ENCODE results near the gene TRAK1.

Gene TRAK1

DNA sequence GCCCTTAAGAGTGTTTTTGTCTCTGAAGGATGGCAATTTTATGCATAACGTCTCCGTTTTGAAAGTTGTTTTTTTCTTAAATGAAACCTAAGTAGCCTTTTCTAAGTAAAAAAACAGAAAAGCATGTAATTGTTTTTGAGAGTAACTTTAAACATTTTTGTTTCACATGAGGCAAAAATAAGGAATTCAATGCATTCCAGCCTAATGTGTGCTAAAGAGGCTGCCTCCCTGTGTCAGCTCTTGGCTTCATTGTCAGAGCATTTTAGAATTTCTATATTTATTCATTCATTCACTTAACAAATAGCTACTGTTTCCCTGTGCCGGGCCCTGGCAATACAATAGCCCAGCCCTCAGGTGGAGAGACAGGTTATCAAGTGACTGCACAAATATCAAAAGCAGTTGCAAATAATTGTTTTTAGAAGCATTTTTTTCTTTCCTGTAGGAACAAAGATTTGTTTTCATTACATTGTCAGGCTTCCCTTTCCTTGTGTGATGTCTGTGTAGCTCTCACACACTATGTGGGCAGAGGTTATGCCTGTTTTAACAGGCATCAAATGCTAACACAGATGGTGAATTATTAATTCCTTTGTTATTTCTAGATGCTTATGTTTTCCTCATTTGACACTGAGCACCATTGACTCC is 93.0 kb downstream of the TRAK1 start:
- no peak for DNase-seq

GRCh38 chr3:42184651-42185443 is 93.7 kb downstream of the TRAK1 start:
- DNase-seq, result no peak

- no peak for DNase-seq
Measured at GRCh38 chr3:42187936-42188335, 96.8 kb downstream of the TRAK1 start.

- DNase-seq, result no peak
Measured at GRCh38 chr3:42188376-42188775, 97.2 kb downstream of the TRAK1 start.

- no peak for DNase-seq
Measured at GRCh38 chr3:42189001-42189460, 97.9 kb downstream of the TRAK1 start.

GRCh38 chr3:42189736-42190135 is 98.6 kb downstream of the TRAK1 start:
- DNase-seq, result no peak

- DNase-seq, result no peak
Measured at GRCh38 chr3:42190701-42191442, 99.7 kb downstream of the TRAK1 start.

DNA sequence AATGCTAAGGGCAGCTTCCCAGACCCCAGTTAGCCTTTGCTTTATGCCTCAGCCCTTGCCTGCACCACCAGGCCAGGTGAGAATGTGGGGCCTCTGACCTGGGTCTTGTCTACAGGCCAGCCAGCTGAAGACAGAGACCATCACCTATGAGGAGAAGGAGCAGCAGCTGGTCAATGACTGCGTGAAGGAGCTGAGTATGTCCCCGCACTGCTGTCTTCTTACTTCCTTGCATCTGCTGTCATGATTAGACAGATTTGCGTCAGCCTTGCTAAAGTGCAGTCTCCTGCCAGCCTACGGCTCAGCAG is 100.2 kb downstream of the TRAK1 start:
- DNase-seq, result no peak

- no peak for DNase-seq
Measured at GRCh38 chr3:42192334-42193200, 101.4 kb downstream of the TRAK1 start.

DNA sequence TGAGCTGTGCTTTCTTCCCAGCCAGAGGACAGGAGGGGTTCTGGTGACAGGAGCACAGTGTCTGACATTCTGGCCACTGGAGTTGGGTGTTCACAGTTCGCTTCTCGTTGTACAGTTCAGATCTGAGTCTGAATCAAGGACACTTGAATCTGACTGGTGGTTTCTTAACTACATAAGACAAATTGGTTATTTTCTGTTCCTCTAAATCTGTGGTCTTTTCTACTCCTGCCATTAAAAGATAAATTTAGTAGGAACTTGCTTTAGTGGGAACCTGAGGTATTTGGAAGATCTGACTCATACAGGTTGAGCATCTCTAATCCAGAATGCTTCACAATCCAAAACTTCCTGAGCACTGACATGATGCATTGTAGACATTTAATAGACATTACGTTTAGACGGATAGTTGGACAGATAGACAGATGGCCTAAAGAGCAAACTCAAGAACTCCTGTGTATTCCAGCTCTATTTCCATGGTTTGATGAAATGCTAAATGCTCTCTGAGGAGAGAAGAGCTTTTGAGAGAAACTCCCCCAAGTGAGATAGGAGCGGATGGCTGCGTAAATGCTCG is 103.9 kb downstream of the TRAK1 start:
- DNase-seq, result no peak

- DNase-seq, result no peak
Measured at GRCh38 chr3:42195879-42196330, 104.7 kb downstream of the TRAK1 start.

DNA sequence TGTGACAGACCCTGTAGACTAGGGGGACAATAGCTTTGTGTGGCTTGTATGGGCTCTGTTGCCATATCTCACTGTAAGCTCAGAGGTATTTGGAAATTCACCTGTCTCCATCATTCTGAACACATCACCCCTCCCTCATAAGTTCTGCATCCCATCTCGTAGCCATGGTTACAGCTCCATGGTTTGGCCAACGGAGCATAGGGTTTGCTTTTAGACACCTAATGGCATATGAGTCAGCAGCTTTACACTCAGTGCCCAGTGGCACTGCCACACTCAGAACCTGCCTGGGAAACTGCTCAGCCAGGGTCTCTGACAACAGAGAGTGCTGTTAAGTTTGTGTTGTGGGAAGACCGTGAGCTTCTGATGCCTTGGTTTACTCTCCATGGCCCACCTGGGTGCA is 107.6 kb downstream of the TRAK1 start:
- DNase-seq, result no peak

DNA sequence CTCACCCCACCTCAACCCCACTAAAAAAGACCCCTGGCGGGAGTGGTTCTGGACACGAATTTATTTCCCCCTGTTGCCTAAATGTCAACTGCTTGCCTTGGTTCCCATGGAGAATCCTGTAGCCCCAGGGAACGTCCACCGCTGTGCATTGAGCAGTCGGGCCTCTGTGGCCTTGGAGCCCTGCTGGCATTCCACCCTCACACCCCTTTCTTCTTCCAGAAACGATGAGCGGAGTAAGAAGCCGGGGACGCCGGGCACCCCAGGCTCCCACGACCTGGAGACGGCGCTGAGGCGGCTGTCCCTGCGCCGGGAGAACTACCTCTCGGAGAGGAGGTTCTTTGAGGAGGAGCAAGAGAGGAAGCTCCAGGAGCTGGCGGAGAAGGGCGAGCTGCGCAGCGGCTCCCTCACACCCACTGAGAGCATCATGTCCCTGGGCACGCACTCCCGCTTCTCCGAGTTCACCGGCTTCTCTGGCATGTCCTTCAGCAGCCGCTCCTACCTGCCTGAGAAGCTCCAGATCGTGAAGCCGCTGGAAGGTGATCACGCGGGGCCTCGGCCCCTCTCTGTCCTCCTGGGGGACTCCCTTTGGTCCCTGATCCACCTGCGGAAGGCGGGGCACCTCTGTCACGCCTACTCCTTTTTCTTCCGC is 111.2 kb downstream of the TRAK1 start:
- DNase-seq, result no peak

GRCh38 chr3:42204867-42205599 is 113.9 kb downstream of the TRAK1 start:
- DNase-seq, result no peak

- no peak for DNase-seq
Measured at GRCh38 chr3:42205800-42206514, 114.8 kb downstream of the TRAK1 start.

DNA sequence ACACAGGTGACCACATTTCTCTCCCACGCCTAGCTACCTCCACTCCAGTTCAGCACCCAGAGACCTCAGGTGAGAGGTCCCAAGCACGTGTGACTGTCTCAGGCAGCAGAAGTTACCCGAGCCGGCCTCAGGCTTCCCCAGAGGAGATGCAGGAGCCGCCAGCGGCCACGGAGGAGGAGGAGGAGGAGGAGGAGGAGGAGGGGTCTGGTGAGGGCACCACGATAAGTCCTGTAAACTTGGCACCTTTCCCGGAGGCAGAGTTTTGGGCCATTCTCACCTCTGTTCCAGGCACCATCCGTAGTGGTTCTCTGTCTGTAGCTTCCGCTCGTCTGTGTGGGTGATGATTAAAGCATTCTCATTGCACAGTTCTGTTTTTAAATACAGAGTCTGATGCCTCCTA is 118.8 kb downstream of the TRAK1 start:
- DNase-seq, result no peak

- DNase-seq, result no peak
Measured at GRCh38 chr3:42210726-42211125, 119.6 kb downstream of the TRAK1 start.

DNA sequence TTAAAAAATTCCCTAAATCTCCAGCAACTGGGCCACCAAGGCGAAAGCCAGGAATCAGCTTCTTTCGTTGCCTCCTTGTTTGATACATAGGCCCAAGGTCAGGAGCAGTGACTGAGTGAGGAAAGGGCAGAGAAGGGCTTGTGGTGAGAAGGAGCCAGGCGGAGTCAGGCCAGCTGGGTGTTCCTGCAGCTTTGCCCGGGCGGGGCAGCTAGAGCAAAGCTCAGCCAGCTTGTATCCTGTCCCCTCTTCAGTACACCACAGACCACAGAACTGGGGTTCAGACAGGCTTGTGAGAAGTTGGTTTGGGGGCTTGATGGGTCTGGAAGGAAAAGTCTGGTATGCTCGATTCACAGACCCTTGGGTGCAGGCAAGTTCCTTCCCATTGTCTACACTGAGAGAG is 122.3 kb downstream of the TRAK1 start:
- no peak for DNase-seq

- DNase-seq, result no peak
Measured at GRCh38 chr3:42214064-42214463, 122.9 kb downstream of the TRAK1 start.

- no peak for DNase-seq
Measured at GRCh38 chr3:42214565-42215283, 123.6 kb downstream of the TRAK1 start.
